SK-N-SH treated with all-trans-retinoic acid at 6 μM for 48 hours (cell line): ENCODE data around the gene SSR1.

Source experiments
- ARNTL ChIP-seq: fragments of 450-650 bp; formaldehyde crosslinking; IDR thresholded peaks from 2 replicates; pipeline ENCODE4 v1.5.0; 2020; ENCODE audit warnings: low read depth, mild to moderate bottlenecking, moderate library complexity, borderline replicate concordance
- BACH2 ChIP-seq: fragments of 250-450 bp; sonication (Bioruptor Pico); IDR thresholded peaks from 2 replicates; pipeline ENCODE4 v1.9.0; 2021; ENCODE audit warnings: mild to moderate bottlenecking, borderline replicate concordance
- CREB5 ChIP-seq: fragments of 250-450 bp; sonication (Bioruptor Pico); IDR thresholded peaks from 2 replicates; pipeline ENCODE4 v1.5.1; 2020; ENCODE audit warnings: low read depth, mild to moderate bottlenecking, moderate library complexity
- ESRRG ChIP-seq: fragments of 250-450 bp; sonication (Bioruptor Pico); IDR thresholded peaks from 2 replicates; pipeline ENCODE4 v1.6.1; 2021; ENCODE audit warnings: mild to moderate bottlenecking
- PATZ1 ChIP-seq: fragments of 250-450 bp; sonication (Bioruptor Pico); IDR thresholded peaks from 2 replicates; pipeline ENCODE4 v1.8.0; 2020; ENCODE audit warnings: mild to moderate bottlenecking, moderate library complexity, borderline replicate concordance
- PPARA ChIP-seq: fragments of 250-450 bp; sonication (Bioruptor Pico); IDR thresholded peaks from 2 replicates; pipeline ENCODE4 v1.5.0; 2020; ENCODE audit warnings: mild to moderate bottlenecking, borderline replicate concordance
- RARB ChIP-seq: fragments of 250-450 bp; sonication (Bioruptor Pico); IDR thresholded peaks from 2 replicates; pipeline ENCODE4 v1.8.0; 2021; ENCODE audit warnings: mild to moderate bottlenecking, moderate library complexity
- SNAI2 ChIP-seq: fragments of 250-450 bp; sonication (Bioruptor Pico); IDR thresholded peaks from 2 replicates; pipeline ENCODE4 v1.5.0; 2020; ENCODE audit warnings: mild to moderate bottlenecking, moderate library complexity
- TCF4 ChIP-seq: fragments of 250-450 bp; sonication (Bioruptor Pico); IDR thresholded peaks from 2 replicates; pipeline ENCODE4 v1.8.0; 2021; ENCODE audit warnings: mild to moderate bottlenecking, moderate library complexity, borderline replicate concordance
- TOX ChIP-seq: fragments of 250-450 bp; sonication (Bioruptor Pico); IDR thresholded peaks from 2 replicates; pipeline ENCODE4 v1.8.0; 2021; ENCODE audit warnings: mild to moderate bottlenecking, moderate library complexity, borderline replicate concordance
- TSHZ2 ChIP-seq: fragments of 250-450 bp; sonication (Bioruptor Pico); IDR thresholded peaks from 2 replicates; pipeline ENCODE4 v1.5.0; 2020; ENCODE audit warnings: mild to moderate bottlenecking, moderate library complexity
- ZFP3 ChIP-seq: fragments of 250-450 bp; sonication (Bioruptor Pico); IDR thresholded peaks from 2 replicates; pipeline ENCODE4 v1.5.0; 2020; ENCODE audit warnings: mild to moderate bottlenecking, moderate library complexity
- ZFP30 ChIP-seq: fragments of 450-650 bp; formaldehyde crosslinking; IDR thresholded peaks from 2 replicates; pipeline ENCODE4 v1.5.0; 2022; ENCODE audit warnings: mild to moderate bottlenecking, moderate library complexity
- ZNF8 ChIP-seq: fragments of 450-650 bp; formaldehyde crosslinking; IDR thresholded peaks from 2 replicates; pipeline ENCODE4 v1.5.0; 2020; ENCODE audit warnings: mild to moderate bottlenecking, moderate library complexity

- TF ChIP-seq ZFP30 (CRISPR knock-in tag) (no peak), CREB5 (CRISPR knock-in tag) (no peak), ZNF8 (CRISPR knock-in tag) (no peak), ESRRG (CRISPR knock-in tag) (no peak), TCF4 (no peak), BACH2 (CRISPR knock-in tag) (no peak), ZFP3 (CRISPR knock-in tag) (no peak), PPARA (CRISPR knock-in tag) (no peak), PATZ1 (CRISPR knock-in tag) (no peak), TOX (CRISPR knock-in tag) (no peak), RARB (no peak), ARNTL (CRISPR knock-in tag) (no peak), SNAI2 (CRISPR knock-in tag) (no peak), TSHZ2 (CRISPR knock-in tag) (no peak)
Measured at GRCh38 chr6:7338031-7338430, 25.0 kb upstream of the SSR1 start.
